Measurements from ENCODE around the gene PRUNE2.

DNA sequence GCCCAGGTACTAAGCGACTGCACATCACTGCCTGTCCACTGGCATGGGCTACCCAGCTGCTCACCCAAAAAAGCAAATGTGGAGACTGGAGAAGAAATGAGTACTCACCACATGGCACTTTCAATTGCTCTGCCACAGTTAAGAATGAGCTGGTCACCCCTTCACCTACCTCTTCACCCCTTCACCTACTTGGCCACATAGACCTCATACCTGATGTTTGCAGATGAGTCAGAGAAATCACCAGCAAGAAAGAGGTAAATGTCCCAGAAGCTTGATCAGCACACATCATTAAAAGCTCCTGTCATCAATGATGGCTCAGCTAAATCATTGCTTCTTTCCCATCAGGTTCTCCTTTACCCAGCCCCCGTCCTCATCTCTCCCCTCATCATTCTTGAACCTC lies 7.6 kb upstream of the PRUNE2 start:
- TF ChIP-seq POLR2A (IDR thresholded peaks at IDR 0.05) (no peak), POLR2AphosphoS5 (IDR thresholded peaks at IDR 0.05) (no peak), EP300 (IDR thresholded peaks at IDR 0.05; ENCODE audit: low read depth) (no peak)
- TF ChIP-seq, protein P1, sequence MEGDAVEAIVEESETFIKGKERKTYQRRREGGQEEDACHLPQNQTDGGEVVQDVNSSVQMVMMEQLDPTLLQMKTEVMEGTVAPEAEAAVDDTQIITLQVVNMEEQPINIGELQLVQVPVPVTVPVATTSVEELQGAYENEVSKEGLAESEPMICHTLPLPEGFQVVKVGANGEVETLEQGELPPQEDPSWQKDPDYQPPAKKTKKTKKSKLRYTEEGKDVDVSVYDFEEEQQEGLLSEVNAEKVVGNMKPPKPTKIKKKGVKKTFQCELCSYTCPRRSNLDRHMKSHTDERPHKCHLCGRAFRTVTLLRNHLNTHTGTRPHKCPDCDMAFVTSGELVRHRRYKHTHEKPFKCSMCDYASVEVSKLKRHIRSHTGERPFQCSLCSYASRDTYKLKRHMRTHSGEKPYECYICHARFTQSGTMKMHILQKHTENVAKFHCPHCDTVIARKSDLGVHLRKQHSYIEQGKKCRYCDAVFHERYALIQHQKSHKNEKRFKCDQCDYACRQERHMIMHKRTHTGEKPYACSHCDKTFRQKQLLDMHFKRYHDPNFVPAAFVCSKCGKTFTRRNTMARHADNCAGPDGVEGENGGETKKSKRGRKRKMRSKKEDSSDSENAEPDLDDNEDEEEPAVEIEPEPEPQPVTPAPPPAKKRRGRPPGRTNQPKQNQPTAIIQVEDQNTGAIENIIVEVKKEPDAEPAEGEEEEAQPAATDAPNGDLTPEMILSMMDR (IDR thresholded peaks at IDR 0.05): no peak

All from transverse colon (tissue), 4 donors.